22Rv1 (cell line): Measurements from ENCODE around the gene VEZF1.

Experiments
- ZFX ChIP-seq: fragments of 450-650 bp; IDR thresholded peaks from 2 replicates; pipeline ENCODE4 v1.6.1; 2017; ENCODE audit warnings: antibody characterized with exemption, borderline replicate concordance
- TF ChIP-seq, protein P1 (sequence below): fragments of 450-650 bp; IDR thresholded peaks from 2 replicates; pipeline ENCODE4 v1.5.1; 2017; ENCODE audit warnings: mild to moderate bottlenecking

GRCh38 chr17:57972151-57972550 is 15.9 kb downstream of the VEZF1 start:
- TF ChIP-seq, protein P1, sequence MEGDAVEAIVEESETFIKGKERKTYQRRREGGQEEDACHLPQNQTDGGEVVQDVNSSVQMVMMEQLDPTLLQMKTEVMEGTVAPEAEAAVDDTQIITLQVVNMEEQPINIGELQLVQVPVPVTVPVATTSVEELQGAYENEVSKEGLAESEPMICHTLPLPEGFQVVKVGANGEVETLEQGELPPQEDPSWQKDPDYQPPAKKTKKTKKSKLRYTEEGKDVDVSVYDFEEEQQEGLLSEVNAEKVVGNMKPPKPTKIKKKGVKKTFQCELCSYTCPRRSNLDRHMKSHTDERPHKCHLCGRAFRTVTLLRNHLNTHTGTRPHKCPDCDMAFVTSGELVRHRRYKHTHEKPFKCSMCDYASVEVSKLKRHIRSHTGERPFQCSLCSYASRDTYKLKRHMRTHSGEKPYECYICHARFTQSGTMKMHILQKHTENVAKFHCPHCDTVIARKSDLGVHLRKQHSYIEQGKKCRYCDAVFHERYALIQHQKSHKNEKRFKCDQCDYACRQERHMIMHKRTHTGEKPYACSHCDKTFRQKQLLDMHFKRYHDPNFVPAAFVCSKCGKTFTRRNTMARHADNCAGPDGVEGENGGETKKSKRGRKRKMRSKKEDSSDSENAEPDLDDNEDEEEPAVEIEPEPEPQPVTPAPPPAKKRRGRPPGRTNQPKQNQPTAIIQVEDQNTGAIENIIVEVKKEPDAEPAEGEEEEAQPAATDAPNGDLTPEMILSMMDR: no peak
- TF ChIP-seq ZFX: no peak
